OCI-LY7 (cell line): ENCODE data around the gene SULF2.

Experiments
- CTCF ChIP-seq: fragments of 200-600 bp; sonication (generic); conservative IDR thresholded peaks from 2 replicates; pipeline ENCODE4 v1.5.1; 2014; ENCODE audit warnings: mild to moderate bottlenecking, antibody characterized with exemption, low read length, moderate library complexity, mixed read lengths
- EZH2phosphoT487 ChIP-seq: fragments of 200-600 bp; sonication (generic); IDR thresholded peaks from 2 replicates; pipeline ENCODE4 v1.6.1; 2018; ENCODE audit warnings: low read depth, borderline replicate concordance, mild to moderate bottlenecking, mixed run types, antibody characterized with exemption, low read length, moderate library complexity, mixed read lengths

- TF ChIP-seq CTCF, result no peak
- TF ChIP-seq EZH2phosphoT487, result no peak
Observed at GRCh38 chr20:47718398-47718797, 66.9 kb downstream of the SULF2 start.
